Caco-2 (cell line): ENCODE results near the gene MAP4K4. TPM values are rescaled to one million over a fixed set of nuclear protein-coding genes. Genes with fewer than 3 reads are reported as not detected.

Experiments used
- BruUV-seq: library from RNA; stranded (reverse); fragments of 400-500 nt; replicated peaks from 2 replicates; lab custom pipeline; 2021; lab: Mats Ljungman, UMichigan
- CTCF ChIA-PET: fragments of 300-600 bp; sonication (Branson Sonifier 250); formaldehyde crosslinking; loops from one replicate; lab custom pipeline; 2022; ENCODE audit warnings: antibody characterized with exemption; lab: Charles Lee
- POLR2A ChIA-PET: fragments of 300-600 bp; sonication (Branson Sonifier 250); formaldehyde crosslinking; loops from one replicate; lab custom pipeline; 2022; ENCODE audit warnings: antibody characterized with exemption; lab: Charles Lee
- DNase-seq, 2 experiments: peaks; one replicate each; pipeline versions ENCODE4 v3.0.0 to v3.0.0-alpha.2; 2020 to 2022
- H3K27me3 ChIP-seq: replicated peaks from 2 replicates; pipeline ENCODE4 v1.6.0; 2011; ENCODE audit warnings: low read length; ENCODE audit not compliant: control insufficient read depth, insufficient read depth
- H3K36me3 ChIP-seq: 2 replicates; pipeline ENCODE4 v1.5.1; 2011; ENCODE audit warnings: low read length; ENCODE audit not compliant: control insufficient read depth, insufficient read depth
- H3K4me1 ChIP-seq: fragments of 250-450 bp; sonication (Bioruptor Pico); 2 replicates; pipeline ENCODE4 v1.5.1; 2020; ENCODE audit warnings: mild to moderate bottlenecking
- H3K4me3 ChIP-seq: 2 replicates; pipeline ENCODE4 v1.5.1; 2011; ENCODE audit warnings: low read depth, mild to moderate bottlenecking, control low read depth, low read length
- H3K9me3 ChIP-seq: fragments of 250-450 bp; sonication (Bioruptor Pico); 2 replicates; pipeline ENCODE4 v1.5.1; 2020; ENCODE audit warnings: mild to moderate bottlenecking, moderate library complexity
- H3K27ac Mint-ChIP-seq: one replicate; pipeline ENCODE4 v1.8.0; 2022; ENCODE audit warnings: mixed read lengths; ENCODE audit not compliant: unreplicated experiment
- H3K27me3 Mint-ChIP-seq: one replicate; pipeline ENCODE4 v1.8.0; 2022; ENCODE audit warnings: mixed read lengths; ENCODE audit not compliant: insufficient read depth, unreplicated experiment
- H3K36me3 Mint-ChIP-seq: one replicate; pipeline ENCODE4 v1.8.0; 2022; ENCODE audit warnings: mild to moderate bottlenecking, mixed read lengths; ENCODE audit not compliant: insufficient read depth, unreplicated experiment
- H3K4me1 Mint-ChIP-seq: one replicate; pipeline ENCODE4 v1.8.0; 2022; ENCODE audit warnings: low read depth, mixed read lengths; ENCODE audit not compliant: unreplicated experiment
- H3K4me3 Mint-ChIP-seq: one replicate; pipeline ENCODE4 v1.8.0; 2022; ENCODE audit warnings: mild to moderate bottlenecking, moderate library complexity, mixed read lengths; ENCODE audit not compliant: unreplicated experiment
- H3K9me3 Mint-ChIP-seq: one replicate; pipeline ENCODE4 v1.8.0; 2022; ENCODE audit warnings: mixed read lengths; ENCODE audit not compliant: unreplicated experiment
- CTCF ChIP-seq, 2 experiments: fragments of 200-600 bp in 1 of 2; IDR thresholded peaks; 1 replicate in 1 of 2; 2 replicates in 1 of 2; pipeline versions ENCODE4 v1.5.1 to v1.8.0; 2011 to 2022; ENCODE audit warnings: antibody characterized with exemption in 1 of 2, control low read depth in 1 of 2, inconsistent platforms in 1 of 2, low read depth in 1 of 2, low read length in 1 of 2, mild to moderate bottlenecking in 1 of 2, moderate library complexity in 1 of 2; ENCODE audit not compliant: insufficient read depth in 1 of 2, severe bottlenecking in 1 of 2, unreplicated experiment in 1 of 2
- intact Hi-C: fragments of 100-400 bp; cut with micrococcal nuclease; formaldehyde crosslinking; loops from one replicate; pipeline ENCODE4 v1.10.0; 2022; ENCODE audit not compliant: unreplicated experiment
- total RNA-seq: library from RNA; stranded (reverse); gene quantifications from 2 replicates; pipeline ENCODE4 v1.2.3, GENCODE V29; 2022

Gene MAP4K4
- total RNA-seq, 1 experiment from 2014 or later, result 257 TPM

GRCh38 chr2:101677658-101678057, 19.8 kb upstream of the MAP4K4 start:
- intact Hi-C loops, result no loop called here
- CTCF ChIA-PET, result interaction anchor here (0.6 kb wide), 1 partner anchor 624 kb away, joined by 3 read pairs; no protein-coding TSS in a partner anchor

DNA sequence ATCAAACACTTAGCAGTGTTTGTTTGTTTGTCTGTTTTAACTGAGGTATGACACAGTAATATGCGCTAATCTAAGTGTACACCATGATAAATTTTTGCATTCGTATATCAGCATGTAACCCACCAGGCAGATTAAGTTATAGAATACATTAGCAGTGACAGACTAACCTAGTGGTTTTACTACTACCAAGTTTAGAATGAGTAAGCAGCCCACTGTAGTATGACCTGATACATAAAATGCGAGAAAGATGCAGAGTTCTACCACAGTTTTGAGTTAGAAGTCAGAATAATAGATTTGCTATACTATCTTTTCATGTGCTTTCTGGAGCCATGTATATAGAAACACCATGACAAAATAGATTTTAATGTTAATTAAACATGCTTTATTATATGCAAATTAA, 19.1 kb upstream of the MAP4K4 start:
- Histone ChIP-seq H3K9me3 (no peaks in the 10 kb centered on the region), H3K4me3 (no peak overlapping the region), H3K27me3 (no peaks in the 10 kb centered on the region), H3K4me1 (peaks cover 4% of the 10 kb centered on the region; the same call in 1 of the 2 replicates), H3K36me3 (no peaks in the 10 kb centered on the region)
- no peaks in the 10 kb centered on the region for H3K27me3 Mint-ChIP-seq
- no peak overlapping the region for H3K4me3 Mint-ChIP-seq
- H3K27ac Mint-ChIP-seq, result no peak overlapping the region
- BruUV-seq, result no TSS peak
- POLR2A ChIA-PET, result no interaction called here
- DNase-seq, result no peak
- H3K36me3 Mint-ChIP-seq, result no peaks in the 10 kb centered on the region
- CTCF ChIA-PET, result no interaction called here
- peaks cover 14% of the 10 kb centered on the region for H3K4me1 Mint-ChIP-seq
- peaks cover 12% of the 10 kb centered on the region for H3K9me3 Mint-ChIP-seq
- intact Hi-C loops, result no loop called here
- no peak for TF ChIP-seq CTCF (IDR thresholded peaks at IDR 0.05; ENCODE audit: insufficient read depth in 1 of 2, low read depth in 1 of 2, low read length in 1 of 2, severe bottlenecking in 1 of 2, unreplicated experiment in 1 of 2)

More at GRCh38 chr2:101677658-101678057, 19.8 kb upstream of the MAP4K4 start:
- H3K27me3 ChIP-seq, result no peaks in the 10 kb centered on the region
- Mint-ChIP-seq H3K9me3 (peaks cover 13% of the 10 kb centered on the region), H3K4me3 (no peak overlapping the region), H3K4me1 (peaks cover 14% of the 10 kb centered on the region), H3K36me3 (no peaks in the 10 kb centered on the region), H3K27me3 (no peaks in the 10 kb centered on the region), H3K27ac (no peak overlapping the region)
- peaks cover 2% of the 10 kb centered on the region for H3K9me3 ChIP-seq
- no TSS peak for BruUV-seq
- peaks cover 4% of the 10 kb centered on the region; the same call in 1 of the 2 replicates for H3K4me1 ChIP-seq
- no peak for DNase-seq
- POLR2A ChIA-PET, result no interaction called here
- no peaks in the 10 kb centered on the region for H3K36me3 ChIP-seq
- no peak overlapping the region for H3K4me3 ChIP-seq
- no peak for TF ChIP-seq CTCF (IDR thresholded peaks at IDR 0.05; ENCODE audit: insufficient read depth in 1 of 2, low read depth in 1 of 2, low read length in 1 of 2, severe bottlenecking in 1 of 2, unreplicated experiment in 1 of 2)

DNA sequence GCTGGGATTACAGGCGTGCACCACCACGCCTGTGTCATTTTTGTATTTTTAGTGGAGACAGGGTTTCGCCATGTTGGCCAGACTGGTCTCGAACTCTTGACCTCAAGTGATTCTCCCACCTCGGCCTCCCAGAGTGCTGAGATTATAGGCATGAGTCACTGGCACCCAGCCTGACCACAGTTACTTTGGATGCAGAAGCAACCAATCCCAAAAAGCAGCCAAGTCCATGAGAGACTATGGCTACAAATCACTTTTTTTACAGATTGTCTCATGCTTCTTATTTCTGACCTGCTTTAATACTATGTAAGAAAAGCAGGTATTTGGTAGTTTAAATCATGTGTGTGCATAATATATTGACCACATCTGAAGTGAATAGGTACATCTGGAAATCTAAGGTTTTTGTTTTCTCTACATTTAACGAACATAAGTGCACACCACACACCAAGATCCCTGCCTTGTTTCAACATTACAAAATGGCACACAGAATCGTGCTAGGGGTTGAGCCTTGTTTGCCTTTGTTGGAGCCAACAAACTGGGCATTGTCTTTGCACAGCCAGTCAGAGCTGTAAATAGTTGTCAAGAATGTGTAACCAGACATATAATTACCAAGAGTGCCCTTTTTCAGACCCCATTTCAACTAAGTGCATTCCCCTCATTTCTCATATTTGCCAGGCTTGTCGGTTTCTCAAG, 18.3 kb upstream of the MAP4K4 start:
- no peaks in the 10 kb centered on the region for H3K36me3 ChIP-seq
- BruUV-seq, result no TSS peak
- no peaks in the 10 kb centered on the region for H3K27me3 ChIP-seq
- TF ChIP-seq CTCF (IDR thresholded peaks at IDR 0.05; ENCODE audit: insufficient read depth in 1 of 2, low read depth in 1 of 2, low read length in 1 of 2, severe bottlenecking in 1 of 2, unreplicated experiment in 1 of 2), result no peak
- ChIA-PET CTCF (no interaction called here), POLR2A (no interaction called here)
- Mint-ChIP-seq H3K4me1 (peaks cover 9% of the 10 kb centered on the region), H3K27ac (no peak overlapping the region), H3K9me3 (peaks cover 7% of the 10 kb centered on the region), H3K36me3 (no peaks in the 10 kb centered on the region), H3K4me3 (no peak overlapping the region), H3K27me3 (no peaks in the 10 kb centered on the region)
- intact Hi-C loops, result no loop called here
- H3K9me3 ChIP-seq, result no peaks in the 10 kb centered on the region
- DNase-seq, result no peak
- peaks cover 4% of the 10 kb centered on the region; the same call in 1 of the 2 replicates for H3K4me1 ChIP-seq
- no peak overlapping the region for H3K4me3 ChIP-seq
